GM21576 (cell line): ENCODE data around the gene CERKL.
"Not testable (repeated sequence)": the region's sequence is repeated elsewhere in the genome, so short reads cannot be mapped to it uniquely, and the experiment has no call there.

ENCODE experiments used
- ATAC-seq: cut with Tn5 transposase; IDR thresholded peaks from one replicate; pipeline ENCODE4 v1.9.1; 2021; ENCODE audit warnings: mild to moderate bottlenecking, moderate library complexity; ENCODE audit not compliant: unreplicated experiment

The CERKL gene

DNA sequence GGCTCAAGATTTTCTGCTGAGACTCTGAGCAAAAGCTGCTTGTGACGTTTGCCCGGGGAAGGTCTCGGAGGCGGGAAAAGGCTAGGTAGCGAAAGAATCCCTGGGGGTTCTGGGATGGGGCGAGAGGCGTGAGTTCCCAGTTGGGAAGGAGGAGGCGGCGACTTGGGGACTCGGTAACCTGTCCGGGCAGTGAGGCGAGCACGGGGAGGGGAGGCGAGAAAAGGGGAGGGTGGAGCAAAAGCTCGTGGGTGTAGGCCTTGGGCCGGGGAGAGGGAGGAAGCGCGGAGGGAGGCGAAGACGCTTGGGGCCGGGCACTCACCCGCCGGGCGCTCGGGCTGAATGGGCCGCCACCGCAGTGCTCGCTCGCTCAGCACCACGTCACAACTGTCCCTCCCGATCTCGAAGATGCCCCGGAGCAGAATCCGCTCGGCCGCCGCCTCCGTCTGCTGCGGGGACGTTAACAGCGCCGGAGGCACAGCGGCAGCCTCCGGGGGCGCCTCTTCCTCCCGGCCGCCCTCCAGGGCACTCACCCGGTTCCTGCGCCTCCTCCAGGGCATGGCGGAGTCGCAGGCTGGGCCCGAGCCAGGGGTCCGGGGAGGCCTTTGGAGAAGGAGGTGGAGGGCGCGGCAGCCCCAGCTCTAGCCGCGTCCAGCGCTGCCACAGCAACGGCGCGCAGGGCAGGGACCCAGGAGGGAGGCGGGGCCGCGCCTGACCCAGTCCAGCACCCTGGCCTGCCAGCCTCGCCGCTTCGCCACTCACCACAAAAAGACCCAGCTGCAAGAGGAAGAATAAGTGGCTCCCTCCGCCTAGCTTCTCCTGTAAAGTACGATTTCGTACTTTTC, at the start of gene CERKL:
Gene CERKL (minus strand): TSS at position 656 of the 842 bp plus-strand sequence. CDS start 99 bp downstream, at position 557.
- ATAC-seq, result peak; percentile 70

DNA sequence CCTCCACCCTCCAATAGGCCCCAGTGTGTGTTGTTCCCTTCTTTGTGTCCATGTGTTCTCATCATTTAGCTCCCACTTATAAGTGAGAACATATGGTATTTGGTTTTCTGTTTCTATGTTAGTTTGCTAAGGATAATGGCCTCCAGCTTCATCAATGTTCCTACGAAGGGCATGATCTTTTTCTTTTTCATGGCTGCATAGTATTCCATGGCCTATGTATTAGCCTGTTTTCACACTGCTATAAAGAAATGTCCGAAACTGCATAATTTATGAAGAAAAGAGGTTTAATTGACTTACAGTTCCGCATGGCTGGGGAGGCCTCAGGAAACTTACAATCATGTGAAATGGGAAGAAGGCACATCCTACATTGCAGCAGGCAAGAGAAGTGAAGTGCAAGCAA, 45.6 kb upstream of the CERKL start:
- ATAC-seq, result not testable (repeated sequence)

GRCh38 chr2:181698223-181698622, 41.3 kb upstream of the CERKL start:
- no peak for ATAC-seq

GRCh38 chr2:181697571-181697970, 40.7 kb upstream of the CERKL start:
- no peak for ATAC-seq

GRCh38 chr2:181697126-181697525, 40.2 kb upstream of the CERKL start:
- ATAC-seq, result no peak

- ATAC-seq, result no peak
These were observed 37.4 kb upstream of the CERKL start for GRCh38 chr2:181694271-181694670.

GRCh38 chr2:181690860-181691259, 34.0 kb upstream of the CERKL start:
- no peak for ATAC-seq

DNA sequence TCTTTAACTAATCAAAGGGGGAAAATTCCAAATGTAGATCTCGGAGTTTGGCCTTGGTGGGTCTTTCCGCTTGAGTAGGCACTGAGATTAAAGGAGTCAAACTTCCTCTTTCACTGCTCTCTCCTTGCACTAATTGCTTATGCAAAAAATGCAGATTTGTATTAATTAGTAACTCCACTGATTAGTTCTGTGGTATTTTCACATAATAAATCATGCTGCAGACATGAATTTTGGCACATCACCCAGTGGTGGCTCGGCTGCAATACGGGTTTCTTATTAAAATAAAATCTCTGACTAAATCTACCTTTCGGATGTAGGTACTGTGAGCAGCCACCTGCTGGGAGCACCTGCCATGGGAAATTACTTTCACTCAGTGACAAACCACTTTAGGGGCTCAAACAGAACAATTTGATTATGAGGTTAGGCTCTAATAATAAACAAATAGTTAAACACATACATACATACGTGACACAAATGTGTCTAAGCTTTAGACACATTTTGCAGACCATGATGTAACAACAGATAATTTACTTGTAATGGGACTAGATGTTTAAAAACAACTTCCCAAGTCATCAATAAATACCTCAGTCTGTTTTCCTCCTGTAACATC, 29.8 kb upstream of the CERKL start:
- no peak for ATAC-seq

GRCh38 chr2:181685150-181685688, 28.3 kb upstream of the CERKL start:
- ATAC-seq, result no peak

DNA sequence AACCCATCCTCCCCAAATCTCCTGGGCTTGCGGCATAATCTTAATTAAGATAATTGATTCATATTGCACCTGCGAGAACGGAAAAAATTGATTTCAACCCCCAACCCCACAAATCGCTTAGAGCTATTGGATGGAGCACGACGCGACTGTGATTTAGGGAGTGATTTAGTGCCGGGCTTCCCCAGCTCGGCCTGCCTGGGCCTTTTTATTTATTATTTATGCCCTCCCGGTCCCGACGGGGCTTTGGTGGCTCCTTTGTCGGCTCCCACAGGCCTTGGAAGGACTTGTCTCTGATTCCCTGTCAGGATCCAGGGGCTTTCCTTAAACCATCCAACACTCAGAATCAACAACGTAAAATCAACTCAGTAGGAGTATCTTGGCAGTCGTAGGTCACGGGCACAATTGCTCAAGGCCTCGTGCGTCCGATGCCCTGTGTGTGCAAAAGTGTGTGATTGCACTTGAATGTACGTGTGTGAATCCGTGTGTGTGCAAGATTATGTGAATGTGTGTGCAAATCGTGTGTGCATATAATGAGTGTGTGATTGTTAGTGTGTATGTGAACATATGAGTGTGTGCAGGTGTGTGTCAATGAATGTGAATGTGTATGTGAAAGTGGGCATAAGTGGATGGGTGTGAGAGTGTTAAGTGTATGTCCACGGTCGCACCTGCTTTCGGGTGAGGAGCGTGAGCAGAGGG, 27.7 kb upstream of the CERKL start:
- no peak for ATAC-seq

DNA sequence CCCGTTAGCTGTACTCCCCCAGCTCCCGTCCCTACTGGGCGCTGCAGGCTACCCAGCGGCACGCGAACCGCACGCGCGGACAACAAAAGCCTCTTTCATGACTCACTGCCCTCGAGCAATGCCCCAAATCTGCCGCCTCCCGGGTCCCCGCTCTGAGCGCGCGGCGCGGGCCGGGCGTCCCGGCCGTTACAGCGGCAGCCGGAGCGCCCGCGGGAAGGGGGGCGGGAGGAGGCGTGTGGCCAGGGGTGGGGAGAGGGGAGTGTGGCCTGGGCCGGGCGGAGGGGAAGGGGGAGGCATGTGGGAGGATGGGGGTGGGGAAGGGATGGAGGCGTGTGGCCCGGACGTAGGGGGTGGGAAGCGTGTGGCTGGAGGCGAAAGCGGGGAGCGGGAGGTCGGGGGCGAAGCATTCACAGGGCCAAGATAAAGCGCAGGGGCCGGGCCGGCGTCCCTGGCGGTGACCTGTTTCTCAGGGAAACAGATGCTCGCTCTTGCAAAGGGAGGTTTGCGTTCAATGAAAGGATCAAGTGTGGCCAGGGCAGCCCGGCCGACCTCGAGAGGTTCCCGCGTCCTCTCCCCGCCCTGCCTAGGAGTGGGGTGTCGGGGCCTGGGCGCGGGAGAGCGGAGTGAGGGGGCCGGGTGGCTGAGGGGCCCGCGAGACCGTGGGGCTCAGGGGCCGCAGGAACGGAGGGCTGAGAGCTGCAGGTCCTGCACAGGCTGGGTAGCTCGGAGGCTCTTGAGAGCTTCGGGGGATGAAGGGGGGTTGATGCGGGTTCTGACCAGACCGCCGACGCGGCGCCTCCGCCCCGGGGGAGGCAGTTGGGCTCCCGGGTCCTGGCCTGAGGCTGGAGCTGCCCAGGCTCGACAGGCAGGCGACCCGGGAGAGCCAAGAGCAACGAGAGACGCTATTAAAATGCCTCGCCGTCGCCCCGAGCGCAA, 26.9 kb upstream of the CERKL start:
- no peak for ATAC-seq

DNA sequence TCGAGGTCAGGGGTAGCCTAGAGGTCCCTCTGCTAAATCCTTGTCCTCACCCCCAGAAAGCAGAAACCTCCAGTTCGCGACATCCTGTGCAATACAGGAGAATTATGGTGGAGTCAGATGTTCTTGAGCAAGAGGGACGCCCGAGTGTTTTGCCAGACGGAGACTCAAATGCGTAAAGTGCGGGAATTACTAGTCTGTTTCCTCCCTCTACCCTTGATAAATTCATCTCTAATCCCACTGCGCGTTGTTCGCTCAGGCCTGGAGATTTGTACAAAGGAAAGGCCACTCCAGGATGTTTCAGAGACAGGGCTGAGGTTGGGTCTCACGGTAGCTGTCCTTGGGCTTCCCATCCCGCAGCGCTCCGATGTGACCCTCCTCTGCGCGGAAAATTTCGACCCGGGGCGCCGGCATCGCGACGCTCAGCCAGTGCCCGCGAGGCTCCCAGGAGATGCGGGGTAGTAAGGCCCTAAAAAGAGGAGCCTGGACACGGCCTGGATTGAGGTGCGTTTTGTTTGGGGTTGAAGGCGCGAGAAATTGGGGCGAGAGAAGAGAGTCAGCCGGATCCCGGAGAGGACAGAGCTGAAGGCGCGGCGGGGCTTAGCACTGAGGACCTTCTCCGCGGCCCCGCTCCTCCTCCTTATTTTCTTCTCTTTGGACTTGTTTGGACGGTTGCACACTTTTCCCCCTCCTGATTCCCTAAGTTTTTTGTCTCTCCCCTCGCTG, 26.1 kb upstream of the CERKL start:
- ATAC-seq, result no peak

DNA sequence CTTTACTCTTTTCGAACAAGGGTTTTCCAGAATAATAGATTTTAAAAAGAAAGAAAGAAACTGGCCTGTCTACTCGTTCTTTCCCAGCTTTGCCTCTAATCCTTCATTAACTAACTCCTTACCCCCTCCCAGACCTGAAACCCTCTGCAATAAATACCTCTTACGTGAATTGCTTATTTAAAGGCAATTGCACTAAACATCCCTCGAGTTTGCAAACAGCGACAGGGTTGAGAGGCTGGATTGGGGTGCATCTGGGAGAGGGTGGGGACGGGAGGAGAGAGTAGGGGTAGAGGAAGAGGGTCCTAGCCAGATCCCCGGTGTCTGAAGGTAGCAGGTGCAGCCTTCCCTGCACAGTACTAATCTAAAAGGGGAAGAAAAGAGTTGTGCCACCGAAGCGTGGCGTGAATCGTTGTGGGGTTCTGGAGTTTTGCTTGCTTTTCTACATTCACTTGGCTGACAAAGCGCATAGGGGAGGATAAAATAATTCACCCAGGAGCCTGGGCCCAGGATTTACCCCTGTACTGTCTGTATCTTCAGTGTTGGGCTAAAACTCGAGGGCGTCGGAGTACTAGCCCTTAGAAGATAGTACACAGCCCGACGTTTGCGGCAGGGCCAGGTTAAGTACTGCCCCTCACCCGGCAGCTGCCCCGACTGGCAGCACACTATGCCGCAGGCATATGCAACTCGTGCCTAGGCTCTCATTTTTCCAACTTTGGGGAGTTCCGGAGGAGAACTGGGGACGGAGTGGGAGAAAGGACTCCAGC, 25.3 kb upstream of the CERKL start:
- ATAC-seq, result no peak

GRCh38 chr2:181680937-181681811, 24.3 kb upstream of the CERKL start:
- ATAC-seq, result no peak

DNA sequence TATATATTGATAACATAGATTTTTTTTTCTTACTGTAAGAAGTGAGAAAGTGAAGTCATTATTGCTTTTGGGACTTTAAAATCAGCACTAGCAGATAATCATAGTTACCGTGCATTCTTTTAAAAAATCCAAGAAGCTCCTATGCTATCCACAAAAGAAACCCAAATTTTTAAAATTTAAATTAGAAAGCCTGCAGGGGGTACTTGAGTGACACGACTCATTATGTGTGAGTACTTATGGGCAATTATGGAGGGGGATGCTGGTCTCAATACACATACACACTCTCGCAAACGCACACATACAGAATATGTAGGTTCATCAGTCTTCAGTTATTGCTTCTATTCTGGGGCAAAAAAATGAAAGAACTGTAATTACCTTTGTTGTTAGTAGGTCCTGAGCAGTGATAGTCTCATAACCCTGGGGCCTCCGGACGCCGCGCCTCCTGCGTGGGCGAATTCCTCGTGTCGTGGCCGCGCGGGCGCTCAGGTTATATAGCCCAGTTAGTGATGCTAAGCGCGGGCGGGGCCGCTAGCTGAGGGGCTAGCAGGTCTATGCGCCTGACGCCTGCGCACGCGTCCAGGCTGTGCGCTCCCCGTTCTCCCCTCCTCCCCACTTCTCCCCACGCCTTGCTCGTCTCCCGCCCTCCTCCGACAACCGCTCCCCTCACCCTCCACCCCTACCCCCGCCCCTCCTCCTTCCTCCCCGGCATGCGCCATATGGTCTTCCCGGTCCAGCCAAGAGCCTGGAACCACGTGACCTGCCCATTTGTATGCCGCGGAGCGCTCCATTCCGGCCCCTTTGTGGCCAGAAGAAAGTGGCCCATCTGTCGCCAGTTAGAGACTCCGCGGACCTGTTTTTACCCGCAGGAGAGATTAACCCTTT, 23.4 kb upstream of the CERKL start, which contains the start of gene NEUROD1:
Gene NEUROD1 (minus strand): TSS at position 463 of the 882 bp plus-strand sequence. CDS start 1,657 bp downstream, outside the sequence.
- ATAC-seq, result no peak

DNA sequence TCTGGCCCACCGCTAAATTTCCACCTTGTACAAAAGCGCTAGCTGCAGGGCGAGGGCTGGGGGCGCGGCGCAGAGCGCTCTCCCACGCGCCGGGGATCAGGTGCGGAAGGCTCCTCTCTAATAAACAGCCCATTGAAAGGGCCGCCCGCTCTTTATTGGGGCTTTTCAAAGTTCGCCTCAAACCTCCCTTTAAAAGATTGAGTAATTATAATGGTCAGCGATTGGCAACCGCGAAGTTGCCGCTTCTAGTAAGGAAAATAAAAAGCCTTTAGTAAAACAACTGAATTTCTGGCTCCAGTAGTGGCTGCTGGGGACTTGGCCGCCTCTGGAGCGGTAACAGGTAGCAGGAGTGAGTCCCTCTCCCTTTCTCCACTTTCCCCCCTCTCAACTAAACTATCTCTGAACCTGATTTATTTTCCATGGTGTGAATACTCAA, 22.7 kb upstream of the CERKL start:
- ATAC-seq, result no peak
